Ecto neural progenitor cell (in vitro differentiated cells): ENCODE measurements around the gene VAV2.

ENCODE experiments used
- DNase-seq: peaks from one replicate; pipeline ENCODE4 v3.0.0-alpha.2; 2018; ENCODE audit warnings: low spot score

Gene VAV2

DNA sequence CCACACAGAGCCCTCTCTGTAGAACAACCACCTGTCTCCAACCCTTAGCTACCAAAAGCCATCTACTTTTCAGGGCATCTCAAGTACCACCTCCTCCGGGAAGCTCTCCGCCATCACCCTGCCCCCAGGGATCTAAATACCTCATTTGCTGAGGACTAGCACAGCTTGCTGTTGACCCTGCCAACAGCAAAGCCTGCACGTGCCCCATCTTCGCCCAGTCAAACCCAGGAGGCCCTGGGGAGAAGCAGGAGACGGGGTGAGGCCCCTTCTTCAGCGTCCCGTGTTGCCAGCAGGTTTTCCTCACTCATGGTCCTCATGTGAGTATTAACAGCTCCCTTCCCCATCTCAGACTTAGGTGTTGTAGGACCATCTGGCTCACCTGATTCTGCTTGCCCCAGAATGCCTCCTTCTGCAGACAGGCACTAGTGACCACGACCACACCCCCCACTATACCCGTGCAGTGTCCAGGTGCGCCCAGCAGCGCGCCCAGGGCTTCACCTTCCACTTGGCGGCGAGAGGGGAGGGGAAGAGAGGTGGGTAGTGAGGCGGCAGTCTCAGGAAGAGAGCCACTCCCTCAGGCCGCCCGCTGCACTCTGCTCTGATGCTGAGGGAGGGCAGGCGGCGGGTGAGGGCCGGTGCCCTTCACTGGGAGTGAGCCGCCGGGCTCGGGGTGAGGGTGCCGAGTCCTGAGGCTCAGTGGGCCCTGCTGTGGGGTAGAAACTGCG is 11.1 kb downstream of the VAV2 start:
- DNase-seq = no peak

DNA sequence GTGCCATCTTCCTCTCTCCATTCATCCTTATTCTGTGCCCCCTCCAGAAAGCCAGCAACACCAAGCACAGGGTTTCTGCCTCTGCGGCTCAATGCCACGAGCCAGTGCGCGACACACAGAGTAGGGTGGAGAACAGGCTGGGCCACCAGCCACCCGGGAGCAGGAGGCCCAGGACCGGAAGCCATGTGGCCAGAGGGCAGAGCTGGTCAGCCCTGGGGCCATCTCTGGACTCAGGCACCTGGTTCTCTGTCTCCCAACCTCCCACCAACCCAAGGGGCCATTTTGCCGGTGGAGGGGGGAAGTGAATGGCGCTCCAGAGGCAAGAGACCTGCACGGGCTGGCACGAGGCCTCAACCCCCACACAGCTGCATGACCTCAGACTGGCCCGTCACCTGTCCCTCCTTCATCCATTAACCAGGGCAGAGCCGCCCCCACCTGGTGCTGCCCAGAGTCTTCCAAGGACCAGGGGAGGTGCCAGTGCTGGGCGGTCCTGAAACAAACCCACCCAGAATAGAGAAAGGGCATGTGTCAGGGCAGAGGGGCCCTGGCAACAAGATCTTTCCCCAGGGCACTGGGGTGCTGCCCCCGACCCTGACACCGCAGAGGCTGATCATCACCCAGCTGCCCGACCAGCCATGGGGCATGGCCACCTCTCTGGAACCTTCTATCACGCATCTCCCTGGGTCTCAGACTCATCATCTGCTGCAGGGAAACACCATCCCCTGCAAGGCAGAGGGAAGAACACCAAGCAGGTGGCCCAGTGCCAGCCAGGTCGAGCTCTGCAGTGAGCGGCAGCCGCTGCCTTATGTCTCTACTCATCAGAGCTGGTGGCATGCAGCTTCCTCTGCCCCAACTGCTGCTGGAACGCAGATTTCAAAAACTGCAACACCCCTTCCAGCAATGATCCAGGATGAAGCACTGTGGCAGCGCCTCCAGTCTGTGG is 11.9 kb downstream of the VAV2 start:
- no peak for DNase-seq

DNA sequence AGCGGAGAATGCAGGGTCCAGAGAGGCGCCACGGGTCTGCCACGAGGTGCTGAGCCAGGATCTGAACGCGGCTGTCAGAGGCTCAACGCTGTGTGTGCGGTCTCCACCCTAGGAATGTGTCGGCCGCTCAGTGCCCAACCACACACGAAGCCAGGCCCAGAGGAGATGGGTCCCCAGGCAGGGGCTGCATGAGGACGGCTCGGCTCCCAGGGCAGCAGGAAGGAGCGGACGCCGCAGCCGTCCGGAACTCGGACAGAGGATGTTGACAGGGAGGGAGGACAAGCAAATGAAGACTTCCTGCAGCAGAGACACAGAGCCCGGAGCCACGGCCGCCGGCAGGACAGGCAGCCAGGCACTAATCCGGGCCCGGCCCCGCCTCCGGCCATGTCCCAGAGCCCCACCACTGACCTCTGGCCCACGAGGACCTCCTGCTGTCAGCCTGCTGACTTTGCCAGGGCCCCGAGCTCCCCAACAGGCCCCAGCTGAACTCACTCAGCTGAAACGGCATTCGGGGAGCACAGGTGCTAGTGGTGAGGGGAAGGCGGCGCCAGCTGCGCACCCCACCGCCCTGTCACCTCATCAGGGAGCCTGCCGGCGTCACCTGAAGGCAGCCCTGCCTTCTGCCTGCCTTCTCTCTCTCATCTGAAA is 12.7 kb downstream of the VAV2 start:
- DNase-seq = no peak

DNA sequence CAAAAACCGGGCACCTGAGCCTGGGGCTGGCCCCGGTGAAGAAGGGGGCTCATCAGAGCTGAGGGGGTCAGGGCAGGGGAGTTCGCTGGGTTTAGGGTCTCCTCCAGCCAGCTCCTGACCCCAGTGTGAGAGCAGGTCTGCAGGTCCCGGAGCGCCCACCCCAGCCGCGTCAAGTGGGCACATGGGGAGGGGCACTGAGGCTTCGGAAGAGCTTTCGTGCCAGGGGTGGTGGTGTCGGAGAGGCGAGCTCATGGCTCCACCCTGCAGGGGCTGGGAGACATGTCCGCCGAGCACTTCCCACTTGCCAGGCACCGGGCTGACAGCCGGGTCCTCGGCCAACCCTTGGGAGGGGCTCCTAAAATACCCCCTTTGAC is 13.2 kb downstream of the VAV2 start:
- no peak for DNase-seq

DNA sequence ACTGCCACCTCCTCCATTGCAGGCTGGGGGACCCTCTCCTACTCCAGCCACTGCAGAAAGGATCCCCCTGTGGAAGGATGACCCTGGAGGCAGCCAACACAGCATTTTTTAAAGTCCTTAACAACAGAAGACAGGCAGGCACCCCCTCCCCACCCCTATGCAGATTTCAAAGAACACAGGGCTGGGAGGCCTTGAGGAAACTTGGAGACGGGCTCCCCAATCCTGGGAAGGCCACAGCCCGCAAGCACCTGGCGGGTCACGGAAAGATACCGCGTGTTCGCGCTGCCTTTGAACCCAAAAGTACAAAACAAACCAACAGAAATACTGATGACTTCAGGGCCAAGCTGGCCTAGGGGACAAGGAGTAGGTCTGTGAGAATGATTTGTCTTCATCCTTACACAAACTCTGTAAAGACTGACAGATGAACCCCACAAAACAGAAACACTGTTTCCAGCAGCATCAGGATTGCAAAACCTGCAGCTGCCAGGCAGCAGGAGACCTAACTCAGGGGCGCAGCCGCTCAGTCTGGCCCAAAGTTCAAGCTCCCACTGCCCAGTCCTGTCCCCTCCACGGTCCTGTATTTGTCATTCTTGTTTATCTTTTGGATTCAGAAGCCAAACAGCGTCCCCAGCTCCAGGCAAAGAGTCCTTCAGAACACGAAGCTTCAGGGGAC is 13.8 kb downstream of the VAV2 start:
- DNase-seq = no peak

DNA sequence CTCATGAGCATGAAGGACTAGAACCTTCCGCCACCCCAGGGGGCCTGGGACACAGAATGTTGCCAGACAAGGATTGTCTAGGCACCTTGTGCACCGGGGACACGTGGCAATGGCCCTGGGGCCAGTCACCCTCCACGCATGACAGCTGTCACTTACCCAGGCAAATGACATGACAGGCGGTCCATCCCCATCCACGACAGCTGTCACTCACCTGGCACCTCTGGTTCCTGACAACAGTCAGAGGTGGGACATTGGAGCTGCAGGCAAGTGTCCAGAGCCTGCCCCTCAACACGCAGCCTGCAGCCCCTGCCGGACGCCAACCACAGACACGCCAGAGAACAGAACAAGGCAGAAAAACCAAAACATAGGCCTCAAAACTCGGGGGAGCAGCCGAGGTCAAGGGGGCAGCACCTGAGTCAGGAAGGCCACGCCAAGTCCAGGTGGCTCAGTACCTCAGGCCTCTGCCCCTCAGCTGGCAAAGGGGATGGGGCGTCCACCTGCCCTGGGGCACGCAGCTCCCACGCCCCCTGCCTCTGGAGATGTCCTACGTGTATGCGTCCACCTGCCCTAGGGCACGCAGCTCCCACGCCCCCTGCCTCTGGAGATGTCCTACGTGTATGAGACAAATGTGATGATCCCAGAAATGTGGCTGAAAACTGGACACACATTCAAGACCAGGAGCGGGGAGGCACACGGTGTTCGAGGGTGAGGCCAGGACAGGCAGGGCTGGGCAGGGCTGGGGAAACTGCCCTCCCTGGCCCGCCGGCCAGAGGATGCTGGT is 14.5 kb downstream of the VAV2 start:
- DNase-seq = no peak

DNA sequence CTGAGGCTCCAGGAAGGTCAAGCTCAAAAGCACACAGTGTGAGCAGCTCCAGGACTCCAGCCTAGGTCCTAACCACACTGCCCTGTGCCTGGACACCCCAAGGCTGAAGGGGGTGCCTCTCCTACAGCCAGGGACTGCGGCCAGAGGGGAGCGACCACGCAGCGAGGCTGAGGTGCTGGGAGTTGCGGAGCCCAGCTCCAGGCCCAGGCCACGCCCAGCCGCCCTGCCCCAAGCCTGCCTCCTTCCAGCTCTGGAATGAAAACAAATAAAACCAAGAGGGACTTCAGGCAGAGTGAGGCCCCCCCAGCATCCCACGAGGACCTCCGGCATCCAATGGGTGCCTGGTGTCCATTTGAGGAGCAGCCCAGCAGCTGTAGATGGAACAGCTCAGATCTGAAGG is 15.2 kb downstream of the VAV2 start:
- DNase-seq = no peak

DNA sequence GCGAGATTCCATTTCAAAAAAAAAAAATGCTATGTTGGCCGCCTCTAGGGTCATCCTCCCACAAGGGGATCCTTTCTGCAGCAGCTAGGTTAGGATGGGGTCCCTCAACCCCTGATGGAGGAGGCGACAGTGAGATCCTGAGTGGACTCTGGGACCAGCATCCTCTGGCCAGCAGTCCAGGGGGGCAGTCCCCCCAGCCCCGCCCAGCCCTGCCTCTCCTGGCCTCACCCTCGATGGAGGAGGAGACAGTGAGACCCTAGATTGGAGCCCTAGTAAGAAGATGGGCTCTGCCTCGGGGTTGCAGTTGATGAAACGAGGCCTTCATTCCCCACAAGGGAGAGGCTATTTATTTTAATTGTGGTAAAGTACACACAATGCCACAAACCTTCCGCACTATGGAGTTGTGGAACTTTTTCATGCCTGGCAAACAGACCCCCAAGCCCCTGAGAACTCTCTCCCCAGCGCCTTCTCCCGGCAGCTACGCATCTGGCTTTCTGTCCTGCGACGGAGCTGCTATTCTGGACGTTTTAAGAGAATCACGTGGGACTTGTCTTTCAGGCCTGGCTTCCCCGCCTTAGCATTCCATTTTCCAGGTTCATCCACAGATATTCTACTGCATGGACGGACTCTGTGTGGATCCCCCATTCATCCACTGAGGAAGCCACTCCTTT is 15.8 kb downstream of the VAV2 start:
- no peak for DNase-seq

DNA sequence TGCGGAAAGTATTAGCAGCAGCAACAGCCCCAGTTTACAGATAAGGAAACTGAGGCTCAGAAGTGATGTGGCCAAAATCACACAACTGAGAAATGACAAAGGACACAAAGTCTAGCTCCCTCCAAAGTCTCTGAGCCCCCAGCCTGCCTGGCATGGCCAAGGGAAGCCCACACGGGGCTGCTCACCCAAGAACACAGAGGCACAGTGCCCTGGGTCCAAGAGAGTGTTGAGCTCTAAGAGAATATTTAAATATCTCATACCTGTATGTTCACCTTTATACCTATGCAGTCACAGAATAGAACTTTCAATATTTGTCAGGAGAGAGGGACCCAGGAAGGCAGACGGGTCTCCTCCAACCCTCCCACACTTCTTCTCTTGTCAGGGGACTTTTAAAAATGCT is 16.6 kb downstream of the VAV2 start:
- DNase-seq = no peak

DNA sequence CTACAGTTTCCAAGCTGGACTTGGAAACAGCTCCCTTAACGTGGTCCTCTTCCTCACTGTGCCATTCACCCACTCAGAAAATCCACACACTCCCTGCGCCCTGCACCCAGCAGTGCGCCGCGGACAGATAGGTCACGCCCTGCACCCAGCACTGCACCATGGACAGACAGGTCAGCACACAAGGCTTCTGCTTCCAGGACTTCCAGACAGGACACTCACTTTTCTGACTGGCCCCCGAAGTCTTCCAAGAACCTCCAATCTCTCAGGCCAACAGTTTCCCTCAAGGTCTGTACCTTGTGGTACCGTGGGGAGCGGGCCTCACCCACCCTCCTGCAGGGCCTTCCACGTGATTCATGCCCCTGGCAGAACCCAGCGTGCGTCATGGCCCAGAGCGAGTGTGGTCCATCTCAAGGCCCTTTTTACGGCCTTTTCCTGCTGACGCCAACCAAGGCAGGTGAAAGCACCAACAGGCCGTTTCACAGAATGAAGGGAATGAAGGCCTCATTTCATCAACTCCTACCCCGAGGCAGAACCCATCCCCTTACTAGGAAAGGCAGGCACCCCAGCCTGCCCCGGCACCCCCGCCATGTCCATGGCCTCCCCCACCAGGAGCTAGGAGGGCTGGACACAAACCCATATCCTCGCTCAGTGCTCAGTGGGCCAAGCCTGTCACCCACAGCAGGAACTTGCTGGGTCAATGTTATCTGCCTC is 17.3 kb downstream of the VAV2 start:
- no peak for DNase-seq

DNA sequence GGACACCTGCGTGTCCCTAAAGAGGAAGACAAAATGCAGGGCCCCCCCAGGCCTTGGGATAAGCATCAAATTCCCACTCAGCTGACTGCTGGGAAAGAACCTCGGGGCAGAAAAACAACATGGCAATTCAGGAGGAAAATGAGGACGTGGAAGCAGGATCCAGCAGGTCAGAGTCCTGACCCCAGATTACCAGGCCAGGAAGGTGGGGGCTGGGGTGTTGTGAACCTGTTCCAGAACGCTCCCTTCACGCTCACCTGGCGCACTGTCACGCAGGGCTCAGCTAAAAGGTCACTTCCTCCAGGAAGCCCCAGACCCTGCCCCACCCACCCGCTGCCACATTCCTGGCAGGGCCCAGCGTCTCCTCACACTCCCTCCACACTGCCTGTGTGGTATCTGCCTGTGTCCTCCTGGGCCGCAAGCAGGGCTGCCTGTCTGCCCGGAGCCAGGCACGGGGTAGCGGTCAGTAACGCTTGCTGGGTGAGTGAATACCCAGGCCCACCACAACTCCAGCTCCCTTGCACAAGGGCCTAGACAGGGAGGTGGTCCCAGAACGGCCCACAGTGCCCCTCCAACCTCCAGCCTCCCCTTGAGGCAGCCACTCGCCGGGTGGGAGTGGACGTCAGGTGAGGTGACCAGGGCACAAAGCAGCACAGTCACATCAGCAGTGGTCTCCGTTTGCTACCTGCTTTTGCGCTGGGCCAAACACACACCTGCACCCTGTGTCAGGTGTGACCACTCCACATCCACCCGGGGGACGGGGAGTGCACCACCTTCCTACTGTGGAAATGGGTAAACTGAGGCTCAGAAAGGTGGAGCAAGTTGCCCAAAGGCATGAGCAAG is 18.1 kb downstream of the VAV2 start:
- DNase-seq = no peak

DNA sequence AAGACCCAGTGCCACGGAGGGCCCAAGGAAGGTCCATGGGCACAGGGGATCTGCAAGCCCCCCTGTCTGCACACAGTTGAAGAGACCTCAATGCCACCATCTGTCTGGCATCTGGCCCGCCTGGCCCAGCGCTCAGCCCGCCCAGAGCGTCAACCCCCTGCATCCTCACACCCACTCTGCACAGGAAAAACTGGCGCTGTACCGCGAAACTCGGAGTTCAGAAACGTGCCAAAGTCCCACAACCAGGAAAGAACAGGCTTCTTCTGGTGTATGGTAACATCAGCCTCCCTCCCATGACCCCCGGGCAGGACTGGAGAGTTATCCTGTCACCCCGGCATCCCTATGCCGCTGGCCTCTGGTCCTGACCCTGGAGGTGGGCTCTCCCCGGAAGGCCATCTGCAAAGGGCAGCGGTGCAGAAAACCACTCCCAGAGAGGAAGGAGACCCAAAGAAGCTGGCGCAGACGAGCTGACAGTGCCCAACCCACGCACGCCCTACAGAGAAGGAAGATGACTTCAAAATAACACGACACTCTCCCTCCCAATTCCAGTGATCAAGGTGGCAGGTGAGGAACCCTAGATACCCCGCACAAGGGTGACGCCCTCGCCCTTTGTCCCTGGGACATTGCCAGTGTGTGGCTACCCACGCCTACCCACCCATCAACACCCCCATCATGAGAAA is 18.9 kb downstream of the VAV2 start:
- no peak for DNase-seq

DNA sequence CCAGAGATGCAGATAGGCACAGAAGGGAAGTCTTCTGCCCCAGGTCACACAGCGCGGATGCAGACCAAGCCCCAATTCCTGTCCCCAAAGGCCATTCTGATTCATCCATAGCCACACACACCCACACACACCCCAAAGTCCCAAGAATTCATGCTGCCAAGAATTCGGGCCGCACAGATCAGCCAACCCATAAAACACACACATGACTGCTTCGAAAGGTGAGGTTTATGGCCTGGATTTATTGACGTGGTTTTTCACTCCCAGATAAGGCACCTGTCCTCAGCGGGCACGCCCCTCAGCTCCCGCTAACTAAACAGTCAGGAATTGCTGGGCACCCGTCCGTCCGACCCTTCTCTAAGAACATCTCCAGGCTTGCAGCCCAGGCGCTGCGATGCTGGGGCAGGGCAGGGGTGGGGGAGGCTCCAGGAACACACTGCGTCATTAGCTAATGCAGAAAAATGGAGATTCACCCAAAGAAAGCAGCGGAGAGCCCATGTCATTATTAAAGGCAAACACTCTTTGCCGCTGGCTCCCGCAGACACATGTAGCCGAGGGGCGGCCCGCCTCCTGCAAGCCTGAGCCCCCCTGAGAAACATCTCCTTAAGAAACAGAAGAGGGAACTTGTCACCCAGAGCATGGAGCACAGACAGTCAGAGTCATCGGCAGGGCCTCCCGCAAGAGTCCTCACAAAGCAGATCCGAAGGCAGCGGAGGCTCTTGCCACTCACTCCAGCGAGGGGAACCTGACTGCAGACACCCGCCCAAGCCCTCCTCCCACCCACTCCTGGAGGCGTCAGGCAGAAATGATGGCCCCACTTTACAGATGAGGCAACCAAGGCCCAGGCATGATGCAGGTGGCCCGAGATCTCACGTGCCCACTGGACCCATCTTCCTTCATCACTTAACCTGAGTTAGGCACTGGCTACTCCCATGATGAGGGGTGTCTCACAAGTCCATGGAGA is 19.9 kb downstream of the VAV2 start:
- no peak for DNase-seq

DNA sequence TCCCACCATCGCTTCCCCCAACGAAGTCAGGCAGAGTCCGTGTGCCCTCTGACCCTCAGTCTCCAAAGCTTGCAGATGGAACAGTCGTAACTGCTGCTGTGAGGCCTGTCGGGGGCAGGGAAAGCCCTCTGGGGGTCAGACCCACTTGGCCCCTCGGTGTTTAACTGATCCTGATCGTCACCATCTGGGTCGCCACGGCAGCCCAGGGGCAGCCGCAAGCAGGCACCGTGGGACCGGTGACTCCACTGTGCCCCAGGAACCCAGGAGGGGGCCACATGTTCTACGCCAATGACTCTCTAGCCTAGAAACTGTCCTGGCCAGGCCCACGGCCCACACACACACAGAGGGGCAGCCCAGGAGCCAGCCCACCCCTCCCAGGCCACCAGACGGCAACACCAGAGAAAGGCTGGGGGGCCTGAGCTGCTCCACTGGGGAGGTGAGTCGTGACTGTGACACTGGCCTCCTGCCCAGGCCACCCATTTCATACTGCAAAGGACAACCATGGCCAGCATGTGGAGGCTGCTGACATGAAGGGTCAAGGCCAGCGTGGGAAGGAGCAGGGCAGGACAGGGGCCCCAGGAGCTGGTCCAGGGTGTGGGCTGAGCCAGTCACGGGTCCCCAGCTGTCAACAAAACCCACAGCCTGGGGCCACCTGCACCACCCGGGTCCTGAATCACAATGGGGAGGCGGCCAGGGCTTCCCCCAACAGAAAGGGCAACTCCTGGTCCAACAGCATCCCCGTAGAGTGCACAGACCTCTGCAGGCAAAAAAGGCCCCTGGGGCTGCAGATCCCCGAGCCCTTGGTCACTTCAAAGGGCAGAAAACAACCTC is 20.8 kb downstream of the VAV2 start:
- DNase-seq = no peak

DNA sequence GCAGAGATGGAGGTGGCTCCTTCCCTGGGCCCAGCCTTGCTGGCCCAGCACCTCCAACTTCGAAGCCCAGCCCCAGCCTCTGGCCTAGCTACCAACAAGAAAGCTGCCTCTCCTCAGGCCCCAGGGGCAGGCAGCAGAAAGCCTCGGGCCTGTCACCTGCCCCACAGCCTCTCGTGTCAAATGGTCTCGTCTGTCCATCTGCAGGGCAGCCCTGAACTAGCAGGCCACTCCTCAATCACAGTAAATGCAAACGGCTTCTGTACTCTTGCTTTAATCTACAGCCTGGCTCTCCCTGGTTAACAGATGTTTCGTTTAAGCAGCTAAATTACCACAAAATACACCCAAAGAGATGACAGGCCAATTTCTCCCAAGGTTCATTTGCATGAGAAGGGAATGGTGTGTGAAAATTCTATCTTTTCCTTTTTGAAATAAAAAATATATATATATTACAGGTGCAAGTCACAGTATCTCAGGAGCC is 21.5 kb downstream of the VAV2 start:
- no peak for DNase-seq
